22Rv1 (cell line): ENCODE data around the gene ABCA6.

Experiments used
- H3K27ac ChIP-seq: fragments of 450-650 bp; 2 replicates; pipeline ENCODE4 v1.5.1; 2017
- CTCF ChIP-seq: fragments of 450-650 bp; IDR thresholded peaks from 2 replicates; pipeline ENCODE4 v1.5.1; 2017; ENCODE audit warnings: mild to moderate bottlenecking
- ZFX ChIP-seq: fragments of 450-650 bp; IDR thresholded peaks from 2 replicates; pipeline ENCODE4 v1.6.1; 2017; ENCODE audit warnings: antibody characterized with exemption, borderline replicate concordance

Gene ABCA6

GRCh38 chr17:69050999-69051775 lies 90.5 kb downstream of the ABCA6 start:
- no peak overlapping the region for H3K27ac ChIP-seq
- TF ChIP-seq ZFX (no peak), CTCF (no peak)

GRCh38 chr17:69048634-69049033 lies 93.1 kb downstream of the ABCA6 start:
- no peak for TF ChIP-seq ZFX
- no peak for TF ChIP-seq CTCF
- no peak overlapping the region for H3K27ac ChIP-seq

GRCh38 chr17:69047368-69048263 lies 94.1 kb downstream of the ABCA6 start:
- no peak overlapping the region for H3K27ac ChIP-seq
- TF ChIP-seq CTCF (no peak), ZFX (no peak)

- H3K27ac ChIP-seq = no peak overlapping the region
- TF ChIP-seq CTCF (no peak), ZFX (no peak)
These were observed 95.4 kb downstream of the ABCA6 start for GRCh38 chr17:69046121-69046807.

GRCh38 chr17:69045646-69046045 lies 96.0 kb downstream of the ABCA6 start:
- no peak for TF ChIP-seq CTCF
- TF ChIP-seq ZFX = no peak
- no peak overlapping the region for H3K27ac ChIP-seq

GRCh38 chr17:69044371-69044770 lies 97.3 kb downstream of the ABCA6 start:
- no peak overlapping the region for H3K27ac ChIP-seq
- TF ChIP-seq CTCF = no peak
- TF ChIP-seq ZFX = no peak
